PC-3 (cell line): Measurements from ENCODE around the gene GEMIN8. TPM values are rescaled to one million over a fixed set of nuclear protein-coding genes. Genes with fewer than 3 reads are reported as not detected.

Experiments used
- ATAC-seq: fragments of 200-7000 bp; cut with Tn5 transposase; 2 replicates; pipeline ENCODE4 v1.9.1; 2020; ENCODE audit warnings: mild to moderate bottlenecking, moderate library complexity
- BruUV-seq: library from RNA; stranded (reverse); fragments of 400-500 nt; replicated peaks from 2 replicates; lab custom pipeline; 2021; lab: Mats Ljungman, UMichigan
- CTCF ChIA-PET: fragments of 300-600 bp; sonication (Branson Sonifier 250); formaldehyde crosslinking; loops from one replicate; lab custom pipeline; 2022; ENCODE audit warnings: antibody characterized with exemption; lab: Charles Lee
- POLR2A ChIA-PET: fragments of 300-600 bp; sonication (Branson Sonifier 250); formaldehyde crosslinking; loops from one replicate; lab custom pipeline; 2022; ENCODE audit warnings: antibody characterized with exemption; ENCODE audit not compliant: unreplicated experiment; lab: Charles Lee
- DNase-seq: peaks from one replicate; pipeline ENCODE4 v3.0.0-alpha.2; 2015
- H2AFZ ChIP-seq: fragments of 300-600 bp; sonication (generic); 2 replicates; pipeline ENCODE4 v1.6.0; 2016; ENCODE audit warnings: antibody characterized with exemption, low read length
- H3F3A ChIP-seq: fragments of 300-600 bp; sonication (generic); one replicate; pipeline ENCODE4 v1.6.0; 2017; ENCODE audit warnings: antibody characterized with exemption, low read length, control low read depth, mild to moderate bottlenecking; ENCODE audit not compliant: unreplicated experiment
- H3K27ac ChIP-seq: fragments of 300-600 bp; sonication (generic); 2 replicates; pipeline ENCODE4 v1.5.1; 2016; ENCODE audit warnings: mild to moderate bottlenecking, low read length
- H3K27me3 ChIP-seq: fragments of 300-600 bp; sonication (generic); 2 replicates; pipeline ENCODE4 v1.6.1; 2016; ENCODE audit warnings: low read length, mixed read lengths
- H3K36me3 ChIP-seq: fragments of 300-600 bp; sonication (generic); 2 replicates; pipeline ENCODE4 v1.6.1; 2016; ENCODE audit warnings: low read depth, mixed run types, low read length, mixed read lengths
- H3K4me1 ChIP-seq: fragments of 300-600 bp; sonication (generic); 2 replicates; pipeline ENCODE4 v1.5.1; 2016; ENCODE audit warnings: low read length; ENCODE audit not compliant: insufficient read depth
- H3K4me2 ChIP-seq: fragments of 300-600 bp; sonication (generic); 2 replicates; pipeline ENCODE4 v1.6.0; 2016; ENCODE audit warnings: low read length
- H3K4me3 ChIP-seq: fragments of 300-600 bp; sonication (generic); 2 replicates; pipeline ENCODE4 v1.5.1; 2016; ENCODE audit warnings: mild to moderate bottlenecking, low read length, mixed read lengths
- H3K79me2 ChIP-seq: fragments of 300-600 bp; sonication (generic); 2 replicates; pipeline ENCODE4 v1.6.1; 2017; ENCODE audit warnings: low read length, mixed read lengths
- H3K9ac ChIP-seq: fragments of 300-600 bp; sonication (generic); 2 replicates; pipeline ENCODE4 v1.6.0; 2016; ENCODE audit warnings: mild to moderate bottlenecking, low read length
- H3K9me2 ChIP-seq: fragments of 300-600 bp; sonication (generic); replicated peaks from 2 replicates; pipeline ENCODE4 v1.6.1; 2016; ENCODE audit warnings: mixed run types, low read length, mixed read lengths
- H3K9me3 ChIP-seq: fragments of 300-600 bp; sonication (generic); 2 replicates; pipeline ENCODE4 v1.6.1; 2016; ENCODE audit warnings: low read length, mixed read lengths
- H4K20me1 ChIP-seq: fragments of 300-600 bp; sonication (generic); 2 replicates; pipeline ENCODE4 v1.6.1; 2016; ENCODE audit warnings: low read length, mixed read lengths
- CTCF ChIP-seq: fragments of 300-600 bp; sonication (generic); conservative IDR thresholded peaks from 2 replicates; pipeline ENCODE4 v1.5.1; 2017; ENCODE audit warnings: antibody characterized with exemption, low read depth, mild to moderate bottlenecking, low read length
- EZH2 ChIP-seq: fragments of 300-600 bp; sonication (generic); IDR thresholded peaks from one replicate; pipeline ENCODE4 v1.6.1; 2017; ENCODE audit warnings: antibody characterized with exemption, mild to moderate bottlenecking, low read length; ENCODE audit not compliant: unreplicated experiment
- EZH2phosphoT487 ChIP-seq: fragments of 300-600 bp; sonication (generic); IDR thresholded peaks from 2 replicates; pipeline ENCODE4 v1.6.1; 2018; ENCODE audit warnings: mild to moderate bottlenecking, antibody characterized with exemption, low read length, borderline replicate concordance
- intact Hi-C: fragments of 100-400 bp; cut with micrococcal nuclease; formaldehyde crosslinking; loops from 2 replicates; pipeline ENCODE4 v1.9.0; 2023
- total RNA-seq: library from RNA; depleted of rRNA; stranded (reverse); fragments of >200 nt; gene quantifications from 2 replicates; pipeline ENCODE4 v1.2.3, GENCODE V29; 2014

Gene GEMIN8
- total RNA-seq, 1 experiment from 2014 or later = 8.3 TPM

GRCh38 chrX:13967636-13968035 is 62.1 kb downstream of the GEMIN8 start:
- Histone ChIP-seq H3K27ac (no peak overlapping the region), H3K4me1 (no peaks in the 10 kb centered on the region), H3K4me2 (no peak overlapping the region), H3K27me3 (no peaks in the 10 kb centered on the region), H3K9me3 (no peaks in the 10 kb centered on the region), H3K4me3 (no peak overlapping the region), H3K9ac (no peak overlapping the region), H2AFZ (no peak overlapping the region), H3F3A (no peaks in the 10 kb centered on the region), H4K20me1 (no peaks in the 10 kb centered on the region), H3K36me3 (no peaks in the 10 kb centered on the region), H3K79me2 (no peaks in the 10 kb centered on the region), H3K9me2 (no peaks in the 10 kb centered on the region)
- ATAC-seq = no peak
- BruUV-seq = no TSS peak
- no peak for TF ChIP-seq EZH2
- TF ChIP-seq EZH2phosphoT487 = no peak
- no peak for TF ChIP-seq CTCF
- ChIA-PET POLR2A (interaction anchor here (0.7 kb wide), 1 partner anchor 198 kb away, joined by 3 read pairs; no protein-coding TSS in a partner anchor), CTCF (no interaction called here)
- intact Hi-C loops = no loop called here
- no peak for DNase-seq

GRCh38 chrX:13966793-13967125 is 62.9 kb downstream of the GEMIN8 start:
- DNase-seq (no peak), ATAC-seq (no peak)
- H3F3A ChIP-seq = no peaks in the 10 kb centered on the region
- no peak overlapping the region for H3K4me2 ChIP-seq
- H3K27ac ChIP-seq = no peak overlapping the region
- H3K79me2 ChIP-seq = no peaks in the 10 kb centered on the region
- H3K9ac ChIP-seq = no peak overlapping the region
- BruUV-seq = no TSS peak
- ChIA-PET POLR2A (no interaction called here), CTCF (no interaction called here)
- H3K4me3 ChIP-seq = no peak overlapping the region
- no peaks in the 10 kb centered on the region for H3K27me3 ChIP-seq
- intact Hi-C loops = no loop called here
- H3K9me3 ChIP-seq = no peaks in the 10 kb centered on the region
- TF ChIP-seq EZH2phosphoT487 = no peak
- TF ChIP-seq CTCF = no peak
- TF ChIP-seq EZH2 = no peak
- H3K9me2 ChIP-seq = no peaks in the 10 kb centered on the region
- no peaks in the 10 kb centered on the region for H3K36me3 ChIP-seq
- no peak overlapping the region for H2AFZ ChIP-seq
- H4K20me1 ChIP-seq = no peaks in the 10 kb centered on the region
- H3K4me1 ChIP-seq = no peaks in the 10 kb centered on the region

- ChIA-PET POLR2A (no interaction called here), CTCF (no interaction called here)
- Histone ChIP-seq H3K4me3 (no peak overlapping the region), H3K27me3 (no peaks in the 10 kb centered on the region), H4K20me1 (no peaks in the 10 kb centered on the region), H2AFZ (no peak overlapping the region), H3K9me3 (no peaks in the 10 kb centered on the region), H3K4me1 (no peaks in the 10 kb centered on the region), H3F3A (no peaks in the 10 kb centered on the region), H3K4me2 (no peak overlapping the region), H3K9ac (no peak overlapping the region), H3K79me2 (no peaks in the 10 kb centered on the region), H3K9me2 (no peaks in the 10 kb centered on the region), H3K27ac (no peak overlapping the region), H3K36me3 (no peaks in the 10 kb centered on the region)
- DNase-seq (no peak), ATAC-seq (no peak)
- TF ChIP-seq CTCF (no peak), EZH2phosphoT487 (no peak), EZH2 (no peak)
- intact Hi-C loops = no loop called here
- BruUV-seq = no TSS peak
Measured at GRCh38 chrX:13966071-13966792, 63.5 kb downstream of the GEMIN8 start.
